Measurements from ENCODE around the gene PGPEP1.

DNA sequence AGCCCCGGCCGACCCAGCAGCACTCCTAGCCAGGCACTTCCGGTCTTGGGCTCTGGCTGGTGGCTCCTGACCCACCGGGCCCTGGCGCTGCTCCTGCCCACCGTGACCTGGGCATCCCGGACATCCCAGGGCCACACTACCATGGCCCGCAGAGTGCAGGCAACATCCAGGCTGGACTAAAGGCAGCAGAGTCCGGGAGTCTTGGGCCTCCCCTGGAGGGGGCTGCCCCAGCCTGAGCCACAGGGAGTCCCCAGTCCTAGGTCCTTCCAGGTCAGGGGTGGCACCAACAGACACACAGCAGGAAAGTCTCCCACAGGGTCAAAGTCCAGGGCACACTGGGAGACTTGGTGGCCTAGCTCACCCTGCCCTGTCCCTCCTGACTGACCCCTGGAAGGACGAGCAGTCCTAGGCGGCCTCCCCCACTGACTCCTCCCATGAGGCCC is 28.3 kb upstream of the PGPEP1 start:
- TF ChIP-seq CTCF (IDR thresholded peaks at IDR 0.05) (no peak), POLR2A (IDR thresholded peaks at IDR 0.05) (no peak)

Data from esophagus squamous epithelium (tissue), 4 donors.